G401 (cell line): ENCODE measurements around the gene SEC63. TPM values are rescaled to one million over a fixed set of nuclear protein-coding genes. Genes with fewer than 3 reads are reported as not detected.

Experiments
- DNase-seq: peaks from one replicate; pipeline ENCODE4 v3.0.0-alpha.2; 2015; ENCODE audit warnings: low spot score
- in situ Hi-C: cut with HindIII; loops from 2 replicates; pipeline ENCODE4 v1.10.0; 2016; ENCODE audit warnings: low sequenced_read_pairs, mixed read lengths
- total RNA-seq: library from RNA; depleted of rRNA; stranded (reverse); fragments of >200 nt; shearing (Covaris generic); gene quantifications from 2 replicates; pipeline ENCODE4 v1.2.3, GENCODE V29; 2014; rRNA removed

SEC63 gene
- total RNA-seq, 1 experiment from 2014 or later, result 20.2 TPM

DNA sequence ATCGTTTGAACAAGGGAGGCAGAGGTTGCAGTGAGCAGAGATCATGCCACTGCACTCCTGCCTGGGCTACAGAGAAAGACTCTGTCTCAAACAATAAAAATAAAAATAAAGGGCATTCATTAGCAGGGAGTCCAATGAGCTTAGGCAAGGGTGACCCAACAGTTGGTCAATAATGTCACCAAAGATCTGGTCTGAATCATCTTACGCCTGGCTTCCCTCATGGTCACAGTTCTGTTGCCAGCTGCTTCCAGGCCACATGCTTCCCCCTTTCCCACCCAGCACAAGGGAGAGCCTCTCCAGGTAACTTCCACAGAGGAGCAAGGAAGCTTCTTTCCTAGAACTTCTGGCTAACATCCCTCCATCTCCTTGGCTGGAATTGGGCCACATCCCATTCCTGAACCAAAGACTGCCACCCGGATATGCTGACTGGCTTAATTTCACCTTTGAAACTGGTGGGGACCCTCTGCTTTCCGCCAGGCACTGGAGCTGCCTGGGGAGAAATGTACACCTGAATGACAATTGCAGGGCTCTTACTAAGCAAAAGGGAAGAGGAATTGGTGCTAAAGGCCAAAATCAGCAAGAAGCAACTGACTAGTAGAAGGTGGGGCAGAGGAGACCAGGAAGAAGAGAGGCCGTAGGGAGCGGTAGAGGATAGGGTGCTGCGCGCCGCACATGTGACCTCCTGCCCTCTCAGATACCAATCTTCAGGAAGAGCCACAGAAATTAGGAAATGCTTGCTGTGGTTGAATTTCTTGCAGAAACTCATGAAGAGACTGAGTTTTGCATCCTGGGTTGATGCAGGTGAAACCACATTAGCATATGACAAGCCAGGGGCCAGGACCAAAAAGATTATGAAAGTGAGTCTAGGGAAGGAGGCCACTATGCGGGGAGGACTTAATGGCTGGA lies 125.6 kb downstream of the SEC63 start:
- no peak for DNase-seq
- in situ Hi-C loops, result no loop called here

DNA sequence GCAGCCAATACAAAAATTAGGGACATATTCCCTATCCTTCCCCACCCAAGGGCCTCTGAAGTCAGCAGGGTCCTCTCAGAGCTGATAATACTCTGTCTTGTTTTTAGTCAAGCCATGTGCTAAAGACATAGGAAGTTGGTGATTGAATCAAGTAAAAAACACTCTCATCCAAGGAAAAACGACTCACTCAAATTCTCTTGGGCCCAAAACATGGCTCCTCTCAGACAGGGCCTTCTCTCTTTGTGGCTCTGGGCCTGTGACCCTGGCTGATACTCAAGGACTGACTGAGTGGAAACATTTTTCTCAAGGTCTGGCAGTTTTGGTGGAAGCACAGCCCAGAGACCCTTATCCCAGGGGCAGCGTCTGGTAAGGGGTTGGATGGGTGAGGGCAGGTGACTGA lies 127.9 kb downstream of the SEC63 start:
- DNase-seq, result no peak

GRCh38 chr6:107827541-107827940 lies 130.5 kb downstream of the SEC63 start:
- no peak for DNase-seq
- in situ Hi-C loops, result no loop called here

More for the DNA sequence above, 127.9 kb downstream of the SEC63 start:
- in situ Hi-C loops, result no loop called here

- DNase-seq, result no peak
- in situ Hi-C loops, result no loop called here
Observed at GRCh38 chr6:107823047-107823557, 134.9 kb downstream of the SEC63 start.

DNA sequence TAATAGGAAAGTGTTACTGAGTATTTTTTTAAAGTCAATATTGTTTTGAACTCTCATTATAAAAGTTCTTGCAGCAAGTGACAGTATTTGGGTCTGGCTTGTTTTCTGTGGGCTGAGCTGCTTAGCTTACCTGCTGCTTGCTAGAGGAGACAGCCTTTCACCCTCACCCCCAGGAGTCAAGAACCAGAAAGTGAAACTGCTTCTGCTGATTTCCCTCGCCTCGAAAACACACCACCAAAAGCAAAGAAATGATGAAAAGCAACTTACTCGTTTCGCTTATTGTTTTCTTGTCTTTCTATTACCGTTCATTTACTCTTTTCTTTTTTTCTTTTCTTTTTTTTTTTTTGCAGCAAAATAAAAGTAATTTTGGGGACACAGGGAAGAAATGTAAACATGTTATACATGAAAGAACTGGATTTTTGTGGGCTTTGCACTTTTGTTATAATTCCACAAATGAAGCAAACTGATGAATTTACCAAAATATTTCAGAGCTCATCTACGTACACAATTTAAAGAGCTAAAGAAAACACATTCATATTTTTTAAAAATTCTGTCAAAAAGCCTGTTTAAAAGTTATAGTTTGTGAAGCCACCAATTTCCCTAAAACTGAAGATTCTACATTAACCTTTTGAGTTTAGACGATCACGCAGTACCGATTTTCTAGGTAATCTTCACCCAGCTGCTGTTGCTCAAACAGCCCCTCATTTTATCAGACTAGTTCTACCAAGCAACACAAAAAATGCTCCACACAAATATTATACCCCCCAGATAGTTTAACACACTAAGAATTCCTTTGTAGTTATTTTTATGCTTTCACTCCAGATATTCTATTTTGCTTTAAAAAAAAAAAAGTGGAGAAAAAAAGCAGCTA lies 135.6 kb downstream of the SEC63 start:
- in situ Hi-C loops, result no loop called here
- DNase-seq, result no peak

- in situ Hi-C loops, result no loop called here
- no peak for DNase-seq
Observed at GRCh38 chr6:107821591-107821990, 136.4 kb downstream of the SEC63 start.

DNA sequence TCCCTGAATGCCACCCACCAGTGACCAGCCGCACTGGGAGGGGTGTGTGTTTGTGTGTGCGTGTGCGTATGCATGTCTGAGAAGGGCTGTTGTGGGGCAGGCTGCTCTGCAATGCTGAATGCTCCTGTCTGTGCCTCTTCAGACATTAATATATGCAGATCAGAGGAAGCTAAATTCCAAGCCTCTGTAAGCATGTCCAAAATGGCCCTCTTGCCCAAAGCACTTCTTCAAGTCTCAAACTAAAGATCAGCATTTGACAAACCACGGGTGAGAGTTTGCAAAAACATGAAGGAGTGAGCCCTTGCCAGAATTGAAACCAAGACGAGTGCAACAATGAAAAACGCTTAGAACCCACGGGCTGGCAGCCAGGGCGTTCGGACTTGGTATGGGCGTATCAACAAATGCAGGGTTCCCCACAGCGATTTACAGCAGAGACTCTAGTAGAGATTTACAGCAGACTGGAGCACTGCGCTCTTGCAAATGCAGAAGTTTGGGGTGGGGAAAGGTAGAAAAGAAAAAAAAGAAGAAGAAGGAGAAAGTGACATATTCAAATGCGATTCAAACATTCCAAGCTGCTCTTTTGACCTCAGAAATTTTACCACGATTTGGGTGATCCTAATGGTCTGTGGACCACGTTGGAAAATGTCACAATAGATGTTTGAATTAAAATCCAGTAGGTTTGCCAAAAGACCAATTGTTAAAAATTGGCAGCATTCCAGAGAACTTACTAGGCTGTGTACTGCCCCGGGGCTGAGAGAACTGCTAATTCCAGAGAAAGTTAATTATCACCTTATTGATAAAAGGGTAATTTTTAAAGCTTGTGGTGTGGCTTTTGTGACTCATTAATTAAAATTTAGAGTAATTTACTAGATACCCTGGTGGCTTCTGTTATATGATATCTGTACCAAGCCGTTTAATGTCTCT lies 137.4 kb downstream of the SEC63 start:
- peak; percentile 45 for DNase-seq
- in situ Hi-C loops, result no loop called here

DNA sequence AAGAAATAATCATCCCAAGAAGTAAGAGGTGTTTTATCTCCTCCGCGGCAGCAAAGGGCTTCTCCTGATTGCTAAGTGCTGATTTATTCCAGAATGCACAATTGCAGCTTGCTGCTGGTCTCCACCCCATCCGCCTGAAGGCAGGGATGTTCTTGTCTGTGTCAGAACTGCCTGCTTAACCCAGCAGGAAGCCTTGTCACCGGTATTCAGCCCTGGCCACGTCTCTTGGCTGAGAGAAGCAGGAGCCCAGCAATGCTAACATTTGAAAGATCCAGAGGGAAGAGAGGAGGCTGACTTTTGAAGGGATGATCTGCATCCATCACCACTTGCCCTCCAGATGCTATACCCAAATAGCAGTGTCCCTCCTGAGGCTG lies 138.1 kb downstream of the SEC63 start:
- peak; percentile 55 for DNase-seq
- in situ Hi-C loops, result no loop called here

GRCh38 chr6:107819217-107819616 lies 138.8 kb downstream of the SEC63 start:
- no peak for DNase-seq
- in situ Hi-C loops, result no loop called here

DNA sequence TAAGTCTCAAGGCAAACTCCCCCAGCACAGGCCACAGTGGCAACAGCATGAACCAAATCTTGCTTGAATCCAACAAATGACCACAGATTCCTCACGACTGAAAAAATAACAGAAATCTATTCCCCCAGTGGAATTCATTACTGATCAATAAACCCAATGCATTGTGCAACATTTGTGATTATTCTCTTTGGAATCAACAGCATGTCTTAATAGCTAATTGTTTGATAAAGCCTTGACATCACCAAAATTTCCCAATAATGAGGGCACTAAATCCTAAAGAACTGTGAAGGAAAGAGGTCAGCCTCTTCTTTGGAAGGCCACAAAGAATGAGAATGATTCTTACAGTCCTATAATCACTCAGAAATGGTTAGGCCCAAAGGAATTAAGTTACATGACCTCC lies 139.7 kb downstream of the SEC63 start:
- no peak for DNase-seq
- in situ Hi-C loops, result no loop called here

DNA sequence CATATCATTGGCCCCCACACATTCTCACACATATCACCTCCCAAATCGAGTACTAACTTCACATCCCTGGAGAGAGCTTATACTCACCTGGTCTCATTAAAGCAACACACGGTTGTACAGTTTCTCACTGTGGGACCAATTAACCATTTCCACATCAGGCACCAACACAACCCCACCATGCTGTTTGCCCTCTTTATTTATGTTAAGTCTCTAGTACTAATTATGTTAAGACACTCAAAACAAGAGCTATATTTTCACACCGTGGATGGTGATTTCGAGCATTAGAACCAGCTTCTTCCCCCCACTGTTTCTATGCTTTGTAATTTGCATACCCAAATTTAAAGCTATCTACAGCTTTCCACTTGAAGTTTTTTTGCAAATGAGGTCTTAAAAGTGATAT lies 140.2 kb downstream of the SEC63 start:
- in situ Hi-C loops, result no loop called here
- DNase-seq, result no peak

Other genes starting within 250 kb of the SEC63 start
- 3.6 TPM in 1 of 2 replicates, not detected in the other for gene SCML4, start 133.9 kb downstream of the SEC63 start, total RNA-seq
- 23.0 and 39.2 TPM in 2 replicates for gene OSTM1, start 116.5 kb upstream of the SEC63 start, total RNA-seq
- 0.31 TPM in 1 of 2 replicates, not detected in the other for gene NR2E1, start 207.8 kb upstream of the SEC63 start, total RNA-seq